ENCODE measurements around the gene IFIT1.
"Not testable (repeated sequence)": the region's sequence is repeated elsewhere in the genome, so short reads cannot be mapped to it uniquely, and the experiment has no call there.

IFIT1 gene

GRCh38 chr10:89440226-89441009, 48.0 kb downstream of the IFIT1 start:
- ATAC-seq (replicated peaks; ENCODE audit: extremely low read depth, poor library complexity, severe bottlenecking) (no peak), DNase-seq (ENCODE audit: low spot score in 2 of 2) (no peak)
- peaks cover 78% of the 10 kb centered on the region for H3K27me3 Mint-ChIP-seq
- no peaks in the 10 kb centered on the region for H3K4me1 Mint-ChIP-seq
- H3K9me3 Mint-ChIP-seq, result no peaks in the 10 kb centered on the region
- H3K36me3 Mint-ChIP-seq (ENCODE audit: insufficient read depth), result no peaks in the 10 kb centered on the region
- H3K4me3 Mint-ChIP-seq, result no peak overlapping the region
- H3K27ac Mint-ChIP-seq (ENCODE audit: low read depth), result no peak overlapping the region

DNA sequence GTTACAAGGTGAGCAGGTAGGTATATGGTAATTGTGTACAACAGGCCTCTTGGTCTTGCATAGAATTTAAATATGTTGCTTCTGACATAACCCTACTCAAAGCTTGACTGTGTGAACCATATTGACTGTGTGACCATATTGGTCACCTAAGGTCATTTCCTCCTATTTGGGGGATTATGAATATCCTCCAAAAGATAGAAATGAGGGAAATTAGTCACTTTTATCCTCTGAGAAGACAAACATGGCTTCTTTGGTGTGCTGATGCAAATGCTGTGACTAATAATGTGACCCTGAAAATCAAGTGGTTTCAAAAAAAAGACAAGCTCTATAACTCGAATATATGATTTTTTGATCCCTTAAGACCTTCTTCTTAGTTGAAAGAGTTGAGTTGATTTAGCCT, 49.9 kb downstream of the IFIT1 start:
- Mint-ChIP-seq H3K4me1 (no peaks in the 10 kb centered on the region), H3K4me3 (no peak overlapping the region), H3K27me3 (peaks cover 77% of the 10 kb centered on the region), H3K36me3 (ENCODE audit: insufficient read depth) (no peaks in the 10 kb centered on the region), H3K9me3 (no peaks in the 10 kb centered on the region), H3K27ac (ENCODE audit: low read depth) (no peak overlapping the region)
- no peak for ATAC-seq (replicated peaks; ENCODE audit: extremely low read depth, poor library complexity, severe bottlenecking)
- no peak for DNase-seq (ENCODE audit: low spot score in 2 of 2)

DNA sequence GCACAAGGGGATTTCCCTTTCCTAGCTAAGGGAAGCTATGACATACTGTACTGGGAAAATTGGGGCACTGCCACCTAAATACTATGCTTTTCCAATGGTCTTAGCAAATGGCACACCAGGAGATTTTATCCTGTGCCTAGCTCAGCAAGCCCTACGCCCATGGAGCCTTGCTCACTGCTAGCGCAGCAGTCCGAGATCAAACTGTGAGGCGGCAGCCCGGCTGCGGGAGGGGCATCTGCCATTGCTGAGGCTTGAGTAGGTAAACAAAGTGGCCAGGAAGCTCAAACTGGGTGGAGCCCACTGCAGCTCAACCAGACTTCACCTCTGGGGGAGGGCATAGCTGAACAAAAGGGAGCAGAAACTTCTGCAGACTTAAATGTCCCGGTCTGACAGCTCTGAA, 52.4 kb downstream of the IFIT1 start:
- H3K4me1 Mint-ChIP-seq; ATAC-seq (replicated peaks; ENCODE audit: extremely low read depth, poor library complexity, severe bottlenecking); H3K9me3 Mint-ChIP-seq; H3K36me3 Mint-ChIP-seq (ENCODE audit: insufficient read depth); H3K4me3 Mint-ChIP-seq; H3K27ac Mint-ChIP-seq (ENCODE audit: low read depth); DNase-seq (ENCODE audit: low spot score in 2 of 2): not testable (repeated sequence)
- H3K27me3 Mint-ChIP-seq, result peaks cover 58% of the 10 kb centered on the region

DNA sequence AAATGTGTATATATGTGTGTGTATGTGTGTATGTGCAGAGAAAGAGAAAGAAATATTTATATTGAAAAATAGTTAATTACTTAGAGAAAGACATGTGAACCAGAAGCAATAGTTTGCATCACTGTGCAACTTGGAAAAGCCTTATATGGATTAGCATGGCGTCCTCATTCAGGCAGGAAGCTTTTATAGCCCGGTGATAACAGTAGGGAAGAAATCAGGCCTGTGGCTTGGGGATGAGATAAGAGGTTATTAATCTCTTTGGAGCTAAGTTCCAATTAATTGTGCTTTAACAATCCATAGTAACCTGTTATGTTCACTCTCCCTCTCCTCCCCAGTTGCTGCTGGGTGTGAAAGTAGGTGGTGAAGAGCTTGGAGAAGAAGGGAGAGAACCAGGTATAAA, 58.5 kb downstream of the IFIT1 start:
- H3K9me3 Mint-ChIP-seq, result no peaks in the 10 kb centered on the region

GRCh38 chr10:89452193-89452592, 59.8 kb downstream of the IFIT1 start:
- no peak overlapping the region for H3K27ac Mint-ChIP-seq (ENCODE audit: low read depth)
- H3K4me1 Mint-ChIP-seq, result no peaks in the 10 kb centered on the region
- H3K27me3 Mint-ChIP-seq, result peaks cover 7% of the 10 kb centered on the region
- H3K9me3 Mint-ChIP-seq, result no peaks in the 10 kb centered on the region
- DNase-seq (ENCODE audit: low spot score in 2 of 2) (no peak), ATAC-seq (replicated peaks; ENCODE audit: extremely low read depth, poor library complexity, severe bottlenecking) (no peak)
- H3K4me3 Mint-ChIP-seq, result no peak overlapping the region
- no peaks in the 10 kb centered on the region for H3K36me3 Mint-ChIP-seq (ENCODE audit: insufficient read depth)

More for the DNA sequence above, 58.5 kb downstream of the IFIT1 start:
- peaks cover 19% of the 10 kb centered on the region for H3K27me3 Mint-ChIP-seq
- no peak for ATAC-seq (replicated peaks; ENCODE audit: extremely low read depth, poor library complexity, severe bottlenecking)
- no peak overlapping the region for H3K27ac Mint-ChIP-seq (ENCODE audit: low read depth)
- H3K4me3 Mint-ChIP-seq, result no peak overlapping the region
- H3K36me3 Mint-ChIP-seq (ENCODE audit: insufficient read depth), result no peaks in the 10 kb centered on the region
- no peaks in the 10 kb centered on the region for H3K4me1 Mint-ChIP-seq
- DNase-seq (ENCODE audit: low spot score in 2 of 2), result no peak

GRCh38 chr10:89454561-89455347, 62.3 kb downstream of the IFIT1 start:
- DNase-seq (ENCODE audit: low spot score in 2 of 2), result no peak
- Mint-ChIP-seq H3K27me3 (peaks cover 15% of the 10 kb centered on the region), H3K36me3 (ENCODE audit: insufficient read depth) (no peaks in the 10 kb centered on the region), H3K9me3 (no peaks in the 10 kb centered on the region), H3K4me3 (no peak overlapping the region), H3K4me1 (no peaks in the 10 kb centered on the region), H3K27ac (ENCODE audit: low read depth) (no peak overlapping the region)
- no peak for ATAC-seq (replicated peaks; ENCODE audit: extremely low read depth, poor library complexity, severe bottlenecking)

Measured in central memory CD8-positive, alpha-beta T cell (primary cell).